ENCODE data around the gene MPIG6B.

Gene MPIG6B

GRCh38 chr6:31683591-31683990, 39.6 kb upstream of the MPIG6B start:
- DNase-seq (ENCODE audit: low read depth) = no peak
- H3K4me3 ChIP-seq (ENCODE audit: low read length) = no peak overlapping the region
- no peak for TF ChIP-seq CTCF (conservative IDR thresholded peaks at IDR 0.05; ENCODE audit: low read length)

DNA sequence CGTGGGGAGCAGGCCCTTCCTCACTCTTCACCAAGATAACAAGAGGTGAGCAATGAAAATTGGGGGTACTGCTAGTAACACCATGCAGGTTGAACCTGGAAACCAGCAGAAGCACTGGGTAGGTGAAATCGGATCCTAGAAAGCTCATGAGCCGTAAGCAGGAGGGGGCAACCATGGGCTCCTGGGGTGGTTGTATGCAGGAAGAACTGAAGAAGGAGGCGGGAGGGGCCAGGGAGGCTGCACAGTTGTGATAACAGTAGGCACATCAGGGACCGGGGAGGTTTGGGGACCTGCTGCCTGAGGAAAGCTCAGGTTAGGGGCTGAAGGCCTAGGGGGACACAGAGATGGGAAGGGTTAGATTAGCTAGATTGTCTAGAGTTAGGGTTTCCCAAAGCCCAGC, 36.7 kb upstream of the MPIG6B start:
- no peak for TF ChIP-seq CTCF (conservative IDR thresholded peaks at IDR 0.05; ENCODE audit: low read length)
- DNase-seq (ENCODE audit: low read depth) = no peak
- H3K4me3 ChIP-seq (ENCODE audit: low read length) = no peak overlapping the region

DNA sequence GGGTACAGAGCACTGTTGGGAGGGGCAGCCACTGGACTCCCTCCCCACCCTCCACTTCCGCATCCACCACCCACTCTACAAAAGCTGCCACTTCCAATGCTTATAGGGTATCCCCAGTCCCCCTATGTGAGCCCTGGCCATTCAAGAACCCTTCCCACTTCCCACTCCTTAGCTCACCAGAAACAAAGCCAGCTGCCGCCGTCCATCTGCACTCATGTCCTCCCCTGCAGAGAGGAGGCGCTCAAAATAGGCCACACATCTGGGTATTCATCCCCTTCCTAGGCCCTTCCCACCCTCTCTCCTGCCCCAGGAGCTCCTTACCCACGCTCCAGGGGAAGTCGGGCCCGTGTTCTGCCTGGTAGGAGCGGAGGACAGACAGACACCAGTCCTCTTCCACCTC, 35.9 kb upstream of the MPIG6B start:
- H3K4me3 ChIP-seq (ENCODE audit: low read length) = no peak overlapping the region
- DNase-seq (ENCODE audit: low read depth) = no peak
- no peak for TF ChIP-seq CTCF (conservative IDR thresholded peaks at IDR 0.05; ENCODE audit: low read length)

- no peak overlapping the region for H3K4me3 ChIP-seq (ENCODE audit: low read length)
- no peak for TF ChIP-seq CTCF (conservative IDR thresholded peaks at IDR 0.05; ENCODE audit: low read length)
- DNase-seq (ENCODE audit: low read depth) = no peak
Measured at GRCh38 chr6:31687860-31688693, 35.1 kb upstream of the MPIG6B start.

DNA sequence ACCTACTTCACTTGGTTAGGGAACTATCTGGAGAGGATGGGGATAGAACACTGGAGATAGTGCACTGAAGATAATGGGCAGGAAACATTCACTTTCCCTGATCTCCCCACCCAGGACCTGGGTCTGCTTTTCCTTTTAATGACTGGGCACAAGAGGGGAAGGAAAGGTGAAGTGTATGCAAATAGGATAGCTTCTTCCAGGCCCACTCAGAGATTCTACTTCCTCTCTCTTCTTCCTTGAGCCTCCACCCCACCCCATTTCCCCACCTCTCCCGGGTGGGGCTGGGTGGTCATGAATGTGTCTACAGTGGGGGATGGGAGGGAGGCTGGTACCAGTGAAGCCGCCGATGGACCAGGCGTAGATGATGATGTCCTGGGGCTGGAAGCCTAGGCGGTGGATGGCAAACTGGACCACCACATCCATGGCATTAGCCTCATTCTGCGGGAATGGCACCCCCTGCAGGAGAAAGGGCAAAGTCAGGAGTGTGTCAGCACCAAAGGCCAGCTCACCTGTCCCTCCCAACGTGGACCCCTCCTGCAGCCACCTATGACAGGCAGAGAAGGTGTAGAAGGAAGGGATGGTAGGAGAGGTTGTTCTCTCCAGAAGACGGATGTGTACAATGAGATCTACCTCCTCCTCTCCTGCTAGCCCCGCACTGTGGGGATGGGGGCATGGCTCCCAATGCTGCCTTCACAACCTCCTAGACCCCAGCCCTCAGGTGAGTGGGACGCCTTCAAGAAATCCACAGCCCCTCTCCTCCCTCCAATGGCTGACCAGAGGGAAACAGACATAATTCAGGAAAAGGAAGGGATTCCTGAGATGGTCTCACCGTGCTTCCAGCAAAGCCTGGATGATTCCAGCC, 33.7 kb upstream of the MPIG6B start:
- no peak for DNase-seq (ENCODE audit: low read depth)
- TF ChIP-seq CTCF (conservative IDR thresholded peaks at IDR 0.05; ENCODE audit: low read length) = peak; percentile 47

GRCh38 chr6:31690231-31691077, 32.7 kb upstream of the MPIG6B start:
- no peak overlapping the region for H3K4me3 ChIP-seq (ENCODE audit: low read length)
- TF ChIP-seq CTCF (conservative IDR thresholded peaks at IDR 0.05; ENCODE audit: low read length) = no peak
- no peak for DNase-seq (ENCODE audit: low read depth)

More for the DNA sequence above, 33.7 kb upstream of the MPIG6B start:
- H3K4me3 ChIP-seq (ENCODE audit: low read length) = no peak overlapping the region

Data from AG10803 (cell line).